B cell (primary cell): Measurements from ENCODE around the gene S100A14.

ENCODE experiments used
- CTCF ChIP-seq: fragments of 200-600 bp; IDR thresholded peaks from one replicate; pipeline ENCODE4 v1.8.0; 2022; ENCODE audit warnings: antibody characterized with exemption, mild to moderate bottlenecking
- EZH2 ChIP-seq: IDR thresholded peaks from 2 replicates; pipeline ENCODE4 v1.6.1; 2012; ENCODE audit warnings: borderline replicate concordance, low read depth, mild to moderate bottlenecking, moderate library complexity, low read length; ENCODE audit not compliant: insufficient read depth, poor library complexity, severe bottlenecking

- TF ChIP-seq CTCF: no peak
- TF ChIP-seq EZH2: no peak
Observed at GRCh38 chr1:153587314-153587713, 28.8 kb downstream of the S100A14 start.
